Prostate gland (tissue), 2 donors: ENCODE results near the gene PLCG2. TPM values are rescaled to one million over a fixed set of nuclear protein-coding genes. Genes with fewer than 3 reads are reported as not detected.

Experiments
- DNase-seq: peaks from one replicate; pipeline ENCODE4 v3.0.0-alpha.2; 2019; ENCODE audit warnings: low spot score
- H3K27ac ChIP-seq, 2 donors: fragments of 200-600 bp; sonication (generic); 2 replicates each; pipeline ENCODE4 v1.5.1; 2017 to 2019
- H3K27me3 ChIP-seq: fragments of 200-600 bp; sonication (generic); replicated peaks from 2 replicates; pipeline ENCODE4 v1.5.1; 2019; ENCODE audit not compliant: insufficient read depth
- H3K36me3 ChIP-seq, 2 donors: fragments of 200-600 bp; sonication (generic); 1 replicate in 1 of 2; 2 replicates in 1 of 2; pipeline versions ENCODE4 v1.5.1 to v1.8.1; 2017 to 2019
- H3K4me1 ChIP-seq: fragments of 200-600 bp; sonication (generic); replicated peaks from 2 replicates; pipeline ENCODE4 v1.5.1; 2019
- H3K4me3 ChIP-seq, 2 donors: fragments of 200-600 bp; sonication (generic); 2 replicates each; pipeline ENCODE4 v1.5.1; 2017 to 2019
- H3K9me3 ChIP-seq: fragments of 200-600 bp; sonication (generic); 2 replicates; pipeline ENCODE4 v1.5.1; 2017
- CTCF ChIP-seq, 4 experiments: fragments of 200-600 bp in 2 of 4; fragments of 450-650 bp in 2 of 4; sonication (generic) in 2 of 4; IDR thresholded peaks; 1 replicate in 3 of 4; 2 replicates in 1 of 4; pipeline ENCODE4 v1.5.1; 2016 to 2019; ENCODE audit warnings: antibody characterized with exemption in 4 of 4, mild to moderate bottlenecking in 2 of 4, moderate library complexity in 2 of 4
- POLR2A ChIP-seq: fragments of 450-650 bp; IDR thresholded peaks from one replicate; pipeline ENCODE4 v1.6.1; 2016; ENCODE audit warnings: antibody characterized with exemption, mild to moderate bottlenecking
- POLR2AphosphoS5 ChIP-seq: sonication (generic); formaldehyde crosslinking; IDR thresholded peaks from one replicate; pipeline ENCODE4 v1.6.1; 2017; ENCODE audit warnings: antibody characterized with exemption
- WGBS: methylation state at CpG from one replicate; pipeline ENCODE4 v1.1.5; 2018; 5-methylcytosine and 5-hydroxymethylcytosine counted together
- intact Hi-C: fragments of 100-400 bp; cut with DNase I; formaldehyde crosslinking; loops from one replicate; pipeline ENCODE4 v1.14.2; 2022
- total RNA-seq, 2 donors: library from RNA; depleted of rRNA; stranded (reverse); fragments of >200 nt; gene quantifications; one replicate each; pipeline ENCODE4 v1.1.0, GENCODE V29; 2016

The PLCG2 gene
- 10 to 100 TPM; 10.3 to 12.8 TPM for total RNA-seq

GRCh38 chr16:81778861-81779535, at the start of gene PLCG2:
PLCG2 (plus strand) TSS chr16:81779291; CDS start chr16:81785990, 6,699 bp downstream.
- peak within 1 kb of the TSS; percentile 41 to 63 for H3K4me3 ChIP-seq
- H3K27me3 ChIP-seq = no peaks in the 10 kb centered on the region

GRCh38 chr16:81729451-81729850, 49.6 kb upstream of the PLCG2 start:
- DNase-seq = no peak
- WGBS = 92% methylated on average over 16 of the region's 16 CpGs
- Histone ChIP-seq H3K4me3 (no peak overlapping the region), H3K4me1 (peaks cover 4% of the 10 kb centered on the region), H3K27me3 (no peaks in the 10 kb centered on the region), H3K36me3 (no peaks in the 10 kb centered on the region), H3K27ac (no peak overlapping the region), H3K9me3 (no peaks in the 10 kb centered on the region)
- intact Hi-C loops = no loop called here
- TF ChIP-seq CTCF (IDR thresholded peaks at IDR 0.05) (no peak), POLR2AphosphoS5 (no peak), POLR2A (no peak)

More at GRCh38 chr16:81778861-81779535, at the start of gene PLCG2:
- H3K4me1 ChIP-seq = no peaks in the 10 kb centered on the region
- intact Hi-C loops = no loop called here
- H3K36me3 ChIP-seq = no peaks in the 10 kb centered on the region
- H3K27ac ChIP-seq = peak within 1 kb of the TSS in 1 of 2 donors; percentile 31
- no peaks in the 10 kb centered on the region for H3K9me3 ChIP-seq
- TF ChIP-seq POLR2A (peak; percentile 43), POLR2AphosphoS5 (no peak)
- WGBS = under 1% methylated on average over 59 of the region's 78 CpGs
- peak; percentile 74 for DNase-seq

- no peaks in the 10 kb centered on the region for H3K9me3 ChIP-seq
- no peak for TF ChIP-seq POLR2A
- peak; percentile 39 for TF ChIP-seq POLR2AphosphoS5
- peak in 3 of 4 experiments; percentile 11 to 71 (median 37) for TF ChIP-seq CTCF (IDR thresholded peaks at IDR 0.05)
- peak overlapping the region in 1 of 2 donors; percentile 33 for H3K27ac ChIP-seq
- H3K4me1 ChIP-seq = peaks cover 4% of the 10 kb centered on the region
- peak overlapping the region; percentile 21 to 24 for H3K4me3 ChIP-seq
- H3K36me3 ChIP-seq = no peaks in the 10 kb centered on the region
- DNase-seq = peak; percentile 74
- no peaks in the 10 kb centered on the region for H3K27me3 ChIP-seq
- intact Hi-C loops = loop anchor here (10.0 kb wide), 1 partner anchor 526 kb away; no protein-coding TSS in a partner anchor
- WGBS = 14% methylated on average over 39 of the region's 47 CpGs
Observed at GRCh38 chr16:81730090-81731051, 48.7 kb upstream of the PLCG2 start.

- H3K4me1 ChIP-seq = peaks cover 4% of the 10 kb centered on the region
- no peaks in the 10 kb centered on the region for H3K9me3 ChIP-seq
- DNase-seq = no peak
- no peaks in the 10 kb centered on the region for H3K36me3 ChIP-seq
- no peak overlapping the region for H3K27ac ChIP-seq
- H3K27me3 ChIP-seq = no peaks in the 10 kb centered on the region
- intact Hi-C loops = loop anchor here (10.0 kb wide), 1 partner anchor 527 kb away; no protein-coding TSS in a partner anchor
- TF ChIP-seq CTCF (IDR thresholded peaks at IDR 0.05) (no peak), POLR2A (no peak), POLR2AphosphoS5 (no peak)
- 92% methylated on average over 8 of the region's 8 CpGs for WGBS
- H3K4me3 ChIP-seq = no peak overlapping the region
Observed at GRCh38 chr16:81731649-81732048, 47.4 kb upstream of the PLCG2 start.

- intact Hi-C loops = loop anchor here (10.0 kb wide), 1 partner anchor 528 kb away; no protein-coding TSS in a partner anchor
- Histone ChIP-seq H3K36me3 (no peaks in the 10 kb centered on the region), H3K4me1 (peaks cover 4% of the 10 kb centered on the region), H3K27me3 (no peaks in the 10 kb centered on the region), H3K4me3 (no peak overlapping the region), H3K27ac (no peak overlapping the region), H3K9me3 (no peaks in the 10 kb centered on the region)
- DNase-seq = no peak
- WGBS = 100% methylated on average over 1 of the region's 1 CpG
- TF ChIP-seq CTCF (IDR thresholded peaks at IDR 0.05) = no peak
- no peak for TF ChIP-seq POLR2AphosphoS5
- TF ChIP-seq POLR2A = no peak
Observed at GRCh38 chr16:81732699-81733098, 46.4 kb upstream of the PLCG2 start.
